AG20443 (cell line): ENCODE data around the gene RPL21.
"Not testable (repeated sequence)": the region's sequence is repeated elsewhere in the genome, so short reads cannot be mapped to it uniquely, and the experiment has no call there.

Source experiments
- DNase-seq: peaks from one replicate; pipeline ENCODE4 v3.0.0; 2012; ENCODE audit warnings: low spot score, mixed read lengths

The RPL21 gene

GRCh38 chr13:27289011-27289665 lies 37.8 kb downstream of the RPL21 start:
- DNase-seq = no peak

DNA sequence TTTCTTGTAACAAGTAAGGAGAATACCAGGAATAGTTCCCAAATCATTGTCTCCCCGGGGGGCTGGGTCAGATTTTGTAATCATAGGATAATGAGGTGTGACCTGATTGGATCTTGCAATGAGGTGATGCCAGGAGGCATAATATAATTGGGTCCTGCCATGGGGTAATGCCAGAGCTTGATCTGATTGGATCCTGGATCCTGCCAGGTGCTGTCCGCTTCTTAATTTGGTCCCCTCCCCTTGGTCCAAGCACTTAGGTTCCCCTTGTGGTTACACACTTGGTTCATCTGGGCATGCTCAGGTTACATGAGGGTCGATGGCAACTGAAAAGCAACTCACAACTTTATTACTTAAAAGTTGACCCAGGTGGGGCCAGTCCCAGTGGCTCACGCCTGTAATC lies 39.4 kb downstream of the RPL21 start:
- no peak for DNase-seq

GRCh38 chr13:27291967-27292366 lies 40.6 kb downstream of the RPL21 start:
- not testable (repeated sequence) for DNase-seq

DNA sequence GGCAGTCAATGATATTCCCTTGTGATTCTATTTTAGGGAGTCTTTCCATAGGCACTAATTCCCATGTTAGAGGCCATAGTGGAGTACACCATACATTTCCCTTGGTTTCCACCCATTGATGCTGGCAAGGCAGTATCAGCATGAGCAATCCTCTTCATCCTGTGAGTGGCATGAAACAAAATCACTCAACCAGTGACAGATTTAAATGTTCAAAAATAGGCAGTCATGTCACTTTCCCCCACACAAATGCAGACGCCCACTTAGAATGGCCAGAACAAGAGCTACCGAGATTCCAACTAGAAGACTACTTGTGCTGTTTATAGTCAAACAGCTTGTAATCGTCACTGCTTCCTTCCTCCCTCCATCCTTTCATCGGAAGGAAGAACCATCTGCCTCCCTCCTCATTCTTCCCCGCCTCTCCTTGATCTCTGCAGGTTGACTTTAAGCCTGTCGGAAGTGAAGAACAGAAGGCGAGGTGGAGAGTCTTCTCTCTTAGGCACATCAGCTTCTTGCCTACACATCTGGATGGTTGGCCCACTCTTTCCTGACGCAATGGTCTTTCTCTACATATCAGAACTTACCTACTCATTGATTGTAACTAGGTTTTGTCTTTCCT lies 41.8 kb downstream of the RPL21 start:
- no peak for DNase-seq

DNA sequence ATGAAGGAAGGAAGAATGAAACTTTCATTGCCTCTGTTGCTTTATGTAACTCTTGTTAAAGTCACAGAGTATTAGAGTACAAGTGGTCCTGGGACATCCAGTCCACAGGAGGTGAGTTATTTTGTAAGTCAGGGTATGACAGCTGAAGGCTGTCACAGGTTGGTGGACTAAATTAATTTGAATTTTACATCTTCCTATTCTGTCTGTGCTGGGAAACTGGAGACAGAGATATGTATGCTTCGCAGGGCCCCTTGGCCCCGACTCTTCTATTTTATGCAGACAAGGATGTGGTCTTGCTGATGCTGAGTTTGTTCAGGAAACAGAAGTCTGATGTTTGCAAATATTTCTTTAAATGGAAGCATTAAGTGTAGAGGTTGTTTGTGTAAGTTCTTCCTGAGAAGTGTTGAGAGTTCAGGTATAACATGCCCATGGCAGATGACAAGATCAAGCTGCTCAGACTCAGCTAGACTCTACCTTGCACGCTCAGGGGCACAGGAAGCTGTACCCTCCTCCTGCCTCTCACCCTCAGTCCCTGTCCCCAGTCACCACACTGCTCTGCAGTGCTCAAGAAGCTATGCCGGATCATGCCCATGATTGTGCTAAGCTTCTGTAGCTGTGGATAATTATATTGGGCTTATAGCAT lies 42.6 kb downstream of the RPL21 start:
- no peak for DNase-seq

DNA sequence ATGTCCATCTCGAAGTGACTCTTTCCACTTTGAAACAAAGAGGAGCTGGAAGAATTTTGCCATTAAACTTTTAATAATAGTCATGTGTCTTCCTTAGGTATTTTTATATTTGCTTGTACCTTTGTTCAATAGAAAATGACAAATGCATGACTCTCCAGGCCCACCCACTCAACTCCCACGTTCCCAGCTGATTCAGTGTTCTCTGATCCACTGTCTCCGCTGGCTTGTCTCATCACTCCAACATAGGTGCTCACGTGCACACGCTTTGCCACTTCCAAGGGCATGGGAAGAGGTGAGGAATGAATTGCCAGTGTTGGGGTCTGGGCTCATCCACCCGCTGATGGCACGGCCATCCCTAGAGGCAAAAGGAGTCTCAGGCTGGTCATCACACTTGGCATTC lies 43.7 kb downstream of the RPL21 start:
- DNase-seq = no peak

DNA sequence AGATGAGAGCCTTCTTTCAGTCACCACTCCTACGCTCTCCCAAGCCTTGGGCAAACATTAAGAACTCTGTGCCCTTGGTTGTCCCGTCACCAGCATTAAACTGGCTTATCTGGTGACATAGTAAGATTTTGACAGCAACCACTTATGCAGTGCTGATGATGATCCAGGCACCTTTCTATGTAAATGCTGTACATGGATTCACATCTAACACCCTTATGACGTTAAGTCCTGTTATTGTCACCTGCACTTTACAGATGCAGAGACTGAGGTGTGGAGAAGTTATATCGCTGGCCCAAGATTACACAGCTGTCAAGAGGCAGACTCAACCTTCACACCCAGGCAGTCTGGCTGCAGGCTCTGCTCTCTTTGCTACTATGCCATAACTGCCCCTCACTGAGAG lies 44.3 kb downstream of the RPL21 start:
- DNase-seq = no peak

GRCh38 chr13:27296496-27296895 lies 45.1 kb downstream of the RPL21 start:
- DNase-seq = no peak

DNA sequence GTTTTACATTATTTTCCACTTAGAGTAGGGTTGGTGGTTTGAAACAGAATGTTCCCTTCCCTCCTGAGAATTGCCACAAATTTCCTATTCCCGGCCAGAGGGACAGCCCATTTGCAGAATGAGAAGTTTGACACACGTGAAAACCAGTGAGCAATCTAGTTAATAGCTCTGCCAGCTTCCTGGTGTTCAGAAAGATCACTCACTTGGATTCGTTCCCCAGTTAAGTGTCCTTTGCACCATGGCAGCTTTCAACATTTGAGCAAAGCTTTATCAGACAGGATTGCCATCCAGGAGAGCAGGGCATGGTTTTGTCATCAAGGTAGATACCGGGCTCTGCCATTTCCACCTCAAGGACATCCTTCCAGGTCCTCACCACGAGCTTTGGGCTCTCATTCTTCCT lies 47.5 kb downstream of the RPL21 start:
- DNase-seq = no peak

DNA sequence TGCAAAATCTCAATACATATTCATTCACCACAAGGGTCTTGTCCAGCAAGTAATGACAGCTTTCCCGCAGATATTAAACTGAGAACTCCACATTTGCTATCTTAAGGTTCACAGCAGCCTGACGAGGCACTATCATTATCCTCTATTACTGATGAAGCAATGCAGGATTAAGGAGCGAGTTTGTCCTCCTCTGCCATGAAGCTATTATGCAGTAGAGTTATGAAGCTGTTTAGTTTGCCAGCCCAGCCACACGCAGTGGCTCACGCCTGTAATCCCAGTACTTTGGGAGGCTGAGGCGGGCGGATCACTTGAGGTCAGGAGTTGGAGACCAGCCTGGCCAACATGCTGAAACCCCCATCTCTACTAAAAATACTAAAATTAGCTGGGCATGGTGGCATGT lies 49.0 kb downstream of the RPL21 start:
- not testable (repeated sequence) for DNase-seq

DNA sequence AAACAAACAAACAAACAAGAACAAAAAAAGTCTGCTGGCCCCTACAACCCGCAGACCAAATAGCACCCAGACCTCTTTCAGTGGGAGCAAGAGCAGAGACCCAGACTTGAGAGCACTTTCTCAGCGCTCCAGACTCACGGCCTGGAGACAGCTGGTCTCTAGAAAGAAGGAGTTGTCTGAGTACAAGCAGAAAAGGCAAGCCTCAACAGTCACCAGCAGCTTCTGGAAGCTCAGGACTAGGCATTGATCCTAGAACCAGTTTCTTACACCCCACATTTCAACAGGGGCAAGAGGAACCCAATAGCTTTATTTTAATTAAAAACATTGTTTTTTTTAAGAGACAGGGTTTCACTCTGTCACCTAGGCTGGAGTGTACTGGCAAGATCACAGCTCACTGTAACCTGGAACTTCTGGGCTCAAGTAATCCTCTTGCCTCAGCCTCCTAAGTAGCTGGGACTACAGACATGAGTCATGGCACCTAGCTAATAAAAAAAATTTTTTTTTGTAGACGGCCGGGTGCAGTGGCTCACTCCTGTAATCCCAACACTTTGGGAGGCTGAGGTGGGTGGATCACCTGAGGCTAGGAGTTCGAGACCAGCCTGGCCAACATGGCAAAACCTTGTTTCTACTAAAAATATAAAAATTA lies 49.7 kb downstream of the RPL21 start:
- DNase-seq = no peak

DNA sequence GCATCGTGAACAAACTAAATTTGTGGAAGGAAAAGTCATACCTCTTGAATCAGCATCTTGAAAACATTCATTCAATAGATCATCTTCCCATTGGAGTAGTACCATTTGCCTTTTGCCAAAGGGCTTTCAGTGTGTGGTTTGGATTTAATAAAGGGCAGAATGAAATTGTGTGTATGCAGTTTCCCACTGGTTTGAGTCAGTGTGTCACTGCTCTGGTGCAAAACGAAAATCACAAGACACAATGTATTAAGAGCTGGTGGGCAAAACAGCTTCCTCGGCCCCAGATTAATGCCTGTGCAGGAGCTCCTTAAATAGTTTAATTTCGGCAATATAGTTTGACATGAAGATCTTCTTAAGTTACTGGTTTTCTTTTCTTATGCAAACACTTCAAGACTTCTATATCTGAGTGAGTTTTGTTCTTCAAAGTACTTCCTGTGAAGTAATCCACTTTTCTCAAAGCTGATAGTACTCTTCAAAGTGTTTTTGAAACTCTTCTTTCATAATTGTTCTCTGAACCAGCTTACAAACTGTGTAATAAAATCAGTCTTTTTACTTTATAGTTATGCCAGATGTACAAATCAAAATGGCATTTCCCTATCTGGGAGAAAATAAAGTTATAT lies 51.4 kb downstream of the RPL21 start:
- DNase-seq = no peak

- no peak for DNase-seq
Measured at GRCh38 chr13:27304099-27304498, 52.7 kb downstream of the RPL21 start.

- DNase-seq = no peak
Measured at GRCh38 chr13:27304611-27305010, 53.3 kb downstream of the RPL21 start.
